Adrenal gland (tissue), 5 donors: ENCODE results near the gene VIPR1.

ENCODE experiments used
- POLR2A ChIP-seq, 2 donors: fragments of 450-650 bp; IDR thresholded peaks; one replicate each; pipeline ENCODE4 v1.6.1; 2017; ENCODE audit warnings: antibody characterized with exemption in 2 of 2, mild to moderate bottlenecking in 2 of 2, moderate library complexity in 1 of 2
- TF ChIP-seq, protein P1 (sequence below), 6 experiments: fragments of 450-650 bp in 4 of 6; fragments of 200-600 bp in 2 of 6; sonication (generic) in 1 of 6; IDR thresholded peaks; 1 replicate in 5 of 6; 2 replicates in 1 of 6; pipeline versions ENCODE4 v1.5.1 to v1.8.0; 2016 to 2021; ENCODE audit warnings: antibody characterized with exemption in 6 of 6, mild to moderate bottlenecking in 2 of 6, moderate library complexity in 1 of 6
- donor health status: DM: no; HTN: no; CAD: no.

DNA sequence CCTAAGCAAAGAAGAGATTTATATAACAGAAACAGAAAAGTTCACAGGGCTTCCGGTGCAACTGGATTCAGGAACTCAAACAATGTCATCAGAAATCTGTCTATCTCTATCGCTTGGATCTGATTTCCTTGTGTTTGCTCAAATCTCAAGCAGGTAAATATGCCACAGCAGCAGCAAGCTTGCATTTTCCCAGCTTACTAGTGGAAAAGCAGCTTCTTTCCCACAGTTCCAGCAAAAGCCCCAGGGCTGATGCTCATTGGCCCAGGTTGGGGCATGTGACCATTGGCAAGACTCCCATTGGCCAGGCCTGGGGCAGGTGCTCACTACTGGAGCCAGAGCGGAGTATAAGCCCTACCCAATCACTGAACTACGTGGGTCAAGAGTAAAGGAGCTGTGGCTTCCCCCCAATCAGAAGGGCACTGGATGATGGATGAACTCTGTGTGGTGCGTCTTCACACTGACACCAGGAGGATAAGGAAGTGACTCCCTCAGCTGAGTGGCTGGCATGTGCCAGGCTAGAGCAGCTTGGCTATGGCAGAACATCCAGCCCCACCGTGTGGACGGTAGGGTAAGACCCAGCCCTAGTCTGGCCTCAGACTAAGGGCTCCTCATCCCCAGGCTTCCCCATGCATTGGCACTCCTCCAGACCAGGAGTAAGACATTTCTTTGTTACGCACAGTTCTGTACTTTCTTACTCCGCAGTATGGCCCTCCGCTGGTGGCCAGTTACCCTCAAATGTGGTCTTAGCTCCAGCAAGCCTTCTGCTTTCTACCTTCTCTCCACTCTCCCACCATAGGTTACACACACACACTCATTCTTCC is 13.1 kb upstream of the VIPR1 start:
- TF ChIP-seq, protein P1, sequence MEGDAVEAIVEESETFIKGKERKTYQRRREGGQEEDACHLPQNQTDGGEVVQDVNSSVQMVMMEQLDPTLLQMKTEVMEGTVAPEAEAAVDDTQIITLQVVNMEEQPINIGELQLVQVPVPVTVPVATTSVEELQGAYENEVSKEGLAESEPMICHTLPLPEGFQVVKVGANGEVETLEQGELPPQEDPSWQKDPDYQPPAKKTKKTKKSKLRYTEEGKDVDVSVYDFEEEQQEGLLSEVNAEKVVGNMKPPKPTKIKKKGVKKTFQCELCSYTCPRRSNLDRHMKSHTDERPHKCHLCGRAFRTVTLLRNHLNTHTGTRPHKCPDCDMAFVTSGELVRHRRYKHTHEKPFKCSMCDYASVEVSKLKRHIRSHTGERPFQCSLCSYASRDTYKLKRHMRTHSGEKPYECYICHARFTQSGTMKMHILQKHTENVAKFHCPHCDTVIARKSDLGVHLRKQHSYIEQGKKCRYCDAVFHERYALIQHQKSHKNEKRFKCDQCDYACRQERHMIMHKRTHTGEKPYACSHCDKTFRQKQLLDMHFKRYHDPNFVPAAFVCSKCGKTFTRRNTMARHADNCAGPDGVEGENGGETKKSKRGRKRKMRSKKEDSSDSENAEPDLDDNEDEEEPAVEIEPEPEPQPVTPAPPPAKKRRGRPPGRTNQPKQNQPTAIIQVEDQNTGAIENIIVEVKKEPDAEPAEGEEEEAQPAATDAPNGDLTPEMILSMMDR (IDR thresholded peaks at IDR 0.05): no peak
- TF ChIP-seq POLR2A (IDR thresholded peaks at IDR 0.05): no peak
